Measurements from ENCODE around the gene KRT86. TPM values are rescaled to one million over a fixed set of nuclear protein-coding genes. Genes with fewer than 3 reads are reported as not detected.

The KRT86 gene
- 0.28 and 0.34 TPM in 2 replicates for total RNA-seq

DNA sequence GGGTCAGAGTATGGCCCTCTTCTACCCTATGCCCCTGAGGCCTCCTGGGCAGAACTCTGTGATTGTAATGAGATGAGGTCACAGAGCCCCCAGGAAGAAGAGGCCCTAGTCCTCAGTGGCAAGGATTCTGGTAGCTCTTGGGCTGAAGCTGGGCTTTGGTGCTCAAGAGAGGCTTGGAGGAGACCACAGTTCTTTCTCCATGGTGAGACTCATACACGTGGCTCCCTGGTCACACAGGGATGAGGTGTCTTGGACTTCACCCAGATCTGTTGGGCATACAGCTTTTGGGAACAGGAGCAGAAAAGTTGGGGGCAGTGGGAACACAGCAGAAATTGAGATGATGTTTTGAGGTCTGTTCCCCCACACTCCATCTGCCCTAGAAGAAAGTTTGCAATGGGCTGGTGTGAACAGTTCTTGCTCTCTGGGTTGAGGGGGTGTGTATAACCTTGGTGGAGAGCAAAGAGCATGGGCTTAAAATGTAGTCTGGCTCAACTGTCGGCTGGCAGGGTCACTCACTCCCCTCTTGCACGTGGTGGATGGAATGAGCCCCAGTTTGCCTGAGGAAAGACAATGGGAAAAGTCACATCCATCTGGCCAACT is at the start of gene KRT86:
TSS of gene KRT86 (plus strand) at position 125 of the 600 bp plus-strand sequence. CDS start 27,272 bp downstream, outside the sequence.
- intact Hi-C loops (cut with micrococcal nuclease): loop anchor here (5.0 kb wide), 1 partner anchor 52 kb away; no protein-coding TSS in a partner anchor
- H3K36me3 Mint-ChIP-seq (ENCODE audit: low read depth): no peaks in the 10 kb centered on the region
- no peak within 1 kb of the TSS for H3K27ac Mint-ChIP-seq
- H3K4me3 Mint-ChIP-seq (ENCODE audit: low read depth): no peak within 1 kb of the TSS
- peaks cover 3% of the 10 kb centered on the region for H3K4me1 Mint-ChIP-seq (ENCODE audit: low read depth)
- H3K9me3 Mint-ChIP-seq: no peaks in the 10 kb centered on the region
- no peak for DNase-seq (ENCODE audit: low spot score)
- peaks cover 48% of the 10 kb centered on the region for H3K27me3 Mint-ChIP-seq (ENCODE audit: low read depth)

DNA sequence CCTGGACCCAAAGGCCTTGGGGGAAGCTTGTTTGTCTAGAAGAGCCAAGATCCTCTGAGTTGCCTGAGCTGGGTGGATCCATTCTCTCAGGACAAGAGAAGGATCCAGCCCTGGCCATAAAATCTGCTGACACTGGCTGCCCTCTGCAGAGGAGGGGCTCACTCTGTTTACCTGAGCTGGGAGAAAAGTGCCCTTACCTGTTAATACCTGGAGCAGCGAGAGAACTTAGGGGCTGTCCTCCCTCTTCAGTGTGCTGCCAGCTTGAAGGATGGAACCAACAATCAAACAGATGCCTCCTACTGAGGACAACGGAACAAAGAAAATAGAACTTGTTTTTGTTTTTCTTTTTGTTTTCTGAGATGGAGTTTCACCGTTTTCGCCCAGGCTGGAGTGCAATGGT is 48.7 kb upstream of the KRT86 start:
- no peak overlapping the region for H3K4me3 Mint-ChIP-seq (ENCODE audit: low read depth)
- H3K27me3 Mint-ChIP-seq (ENCODE audit: low read depth): peaks cover 53% of the 10 kb centered on the region
- no peaks in the 10 kb centered on the region for H3K9me3 Mint-ChIP-seq
- H3K4me1 Mint-ChIP-seq (ENCODE audit: low read depth): peaks cover 4% of the 10 kb centered on the region
- no peak for DNase-seq (ENCODE audit: low spot score)
- H3K36me3 Mint-ChIP-seq (ENCODE audit: low read depth): no peaks in the 10 kb centered on the region
- H3K27ac Mint-ChIP-seq: no peak overlapping the region
- intact Hi-C loops (cut with micrococcal nuclease): no loop called here

DNA sequence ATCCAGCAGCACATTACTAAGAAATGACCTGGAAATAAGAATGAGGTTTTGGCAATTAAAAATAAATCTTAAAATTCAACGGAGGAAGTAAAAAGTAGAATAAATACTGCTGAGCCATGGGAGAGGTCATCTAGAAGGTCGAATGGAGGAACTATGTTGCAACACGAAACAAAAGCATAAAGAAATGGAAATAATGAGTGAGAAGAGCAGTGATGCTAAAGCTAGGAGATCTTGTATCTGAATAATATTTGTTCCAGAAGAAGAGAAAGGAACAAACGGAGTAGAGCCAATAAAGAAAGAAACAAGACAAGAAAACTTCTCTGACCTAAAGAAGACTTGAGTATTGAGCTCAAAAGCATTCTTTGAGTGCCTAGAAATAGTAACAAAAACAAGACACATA is 48.0 kb upstream of the KRT86 start:
- peaks cover 52% of the 10 kb centered on the region for H3K27me3 Mint-ChIP-seq (ENCODE audit: low read depth)
- DNase-seq (ENCODE audit: low spot score): no peak
- H3K4me1 Mint-ChIP-seq (ENCODE audit: low read depth): peaks cover 4% of the 10 kb centered on the region
- H3K4me3 Mint-ChIP-seq (ENCODE audit: low read depth): no peak overlapping the region
- no peaks in the 10 kb centered on the region for H3K9me3 Mint-ChIP-seq
- intact Hi-C loops (cut with micrococcal nuclease): no loop called here
- no peaks in the 10 kb centered on the region for H3K36me3 Mint-ChIP-seq (ENCODE audit: low read depth)
- no peak overlapping the region for H3K27ac Mint-ChIP-seq

DNA sequence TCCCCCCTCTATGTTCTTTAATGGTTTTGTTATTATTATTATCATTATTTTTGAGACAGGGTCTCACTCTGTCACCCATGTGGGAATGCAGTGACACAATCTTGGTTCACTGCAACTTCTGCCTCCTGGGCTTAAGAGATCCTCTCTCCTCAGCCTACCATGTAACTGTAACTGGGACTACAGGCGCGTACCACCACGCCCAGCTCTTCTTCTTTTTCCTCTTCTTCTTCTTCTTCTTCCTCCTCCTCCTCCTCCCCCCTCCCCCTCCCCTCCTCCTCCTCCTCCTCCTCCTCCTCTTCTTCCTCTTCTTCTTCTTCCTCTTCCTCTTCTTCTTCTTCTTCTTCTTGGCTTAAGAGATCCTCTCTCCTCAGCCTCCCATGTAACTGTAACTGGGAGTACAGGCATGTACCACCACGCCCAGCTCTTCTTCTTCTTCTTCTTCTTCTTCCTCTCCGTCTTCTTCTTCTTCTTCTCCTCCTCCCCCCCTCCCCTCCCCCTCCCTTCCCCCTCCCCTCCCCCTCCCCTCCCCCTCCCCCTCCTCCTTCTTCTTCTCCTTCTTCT is 46.8 kb upstream of the KRT86 start:
- H3K4me3 Mint-ChIP-seq (ENCODE audit: low read depth): no peak overlapping the region
- H3K27ac Mint-ChIP-seq: no peak overlapping the region
- peaks cover 64% of the 10 kb centered on the region for H3K27me3 Mint-ChIP-seq (ENCODE audit: low read depth)
- no peaks in the 10 kb centered on the region for H3K36me3 Mint-ChIP-seq (ENCODE audit: low read depth)
- no peaks in the 10 kb centered on the region for H3K4me1 Mint-ChIP-seq (ENCODE audit: low read depth)
- no peak for DNase-seq (ENCODE audit: low spot score)
- H3K9me3 Mint-ChIP-seq: no peaks in the 10 kb centered on the region
- intact Hi-C loops (cut with micrococcal nuclease): no loop called here

DNA sequence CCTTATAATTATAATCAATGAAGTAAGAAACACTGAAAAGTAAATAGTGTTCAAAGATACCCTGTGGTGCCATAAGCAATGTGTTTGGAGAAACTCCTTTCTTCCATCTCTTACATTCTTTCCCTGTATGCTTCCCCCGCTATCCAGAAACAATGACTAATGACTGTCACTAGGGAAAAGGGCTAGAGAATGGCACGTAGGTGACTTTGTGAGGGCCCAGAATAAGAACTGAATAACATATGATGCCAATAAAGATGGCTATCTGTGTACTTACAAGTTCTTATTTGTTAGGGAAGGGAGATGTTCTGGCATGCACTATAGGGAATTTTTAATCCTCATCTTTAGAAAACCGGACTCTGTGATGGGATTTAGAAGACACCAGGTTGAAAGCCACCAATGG is 46.1 kb upstream of the KRT86 start:
- Mint-ChIP-seq H3K4me3 (ENCODE audit: low read depth) (no peak overlapping the region), H3K4me1 (ENCODE audit: low read depth) (no peaks in the 10 kb centered on the region), H3K27me3 (ENCODE audit: low read depth) (peaks cover 63% of the 10 kb centered on the region), H3K9me3 (no peaks in the 10 kb centered on the region), H3K27ac (no peak overlapping the region), H3K36me3 (ENCODE audit: low read depth) (no peaks in the 10 kb centered on the region)
- intact Hi-C loops (cut with micrococcal nuclease): no loop called here
- DNase-seq (ENCODE audit: low spot score): no peak

DNA sequence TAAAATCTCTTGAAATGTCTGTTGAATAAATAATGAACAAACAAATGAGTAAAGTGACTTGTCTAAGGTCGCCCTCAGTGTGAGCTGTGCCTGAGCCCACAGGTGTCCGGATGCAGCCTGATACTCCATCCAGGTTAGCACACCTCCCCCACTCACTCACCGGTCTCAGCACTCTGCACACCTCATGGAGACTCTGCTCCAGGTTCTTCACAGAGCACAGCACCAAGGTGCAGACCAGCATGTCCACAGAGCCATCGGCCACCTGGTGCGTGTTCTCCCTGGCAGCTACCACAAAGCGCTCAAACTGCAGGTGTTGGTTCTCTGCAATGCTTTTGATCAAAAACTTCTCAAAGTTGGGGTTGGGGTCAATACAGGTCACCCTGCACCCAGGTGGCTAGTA is 45.5 kb upstream of the KRT86 start:
- no peaks in the 10 kb centered on the region for H3K4me1 Mint-ChIP-seq (ENCODE audit: low read depth)
- H3K27ac Mint-ChIP-seq: no peak overlapping the region
- no peaks in the 10 kb centered on the region for H3K36me3 Mint-ChIP-seq (ENCODE audit: low read depth)
- H3K4me3 Mint-ChIP-seq (ENCODE audit: low read depth): no peak overlapping the region
- H3K27me3 Mint-ChIP-seq (ENCODE audit: low read depth): peaks cover 63% of the 10 kb centered on the region
- intact Hi-C loops (cut with micrococcal nuclease): no loop called here
- DNase-seq (ENCODE audit: low spot score): no peak
- H3K9me3 Mint-ChIP-seq: no peaks in the 10 kb centered on the region

DNA sequence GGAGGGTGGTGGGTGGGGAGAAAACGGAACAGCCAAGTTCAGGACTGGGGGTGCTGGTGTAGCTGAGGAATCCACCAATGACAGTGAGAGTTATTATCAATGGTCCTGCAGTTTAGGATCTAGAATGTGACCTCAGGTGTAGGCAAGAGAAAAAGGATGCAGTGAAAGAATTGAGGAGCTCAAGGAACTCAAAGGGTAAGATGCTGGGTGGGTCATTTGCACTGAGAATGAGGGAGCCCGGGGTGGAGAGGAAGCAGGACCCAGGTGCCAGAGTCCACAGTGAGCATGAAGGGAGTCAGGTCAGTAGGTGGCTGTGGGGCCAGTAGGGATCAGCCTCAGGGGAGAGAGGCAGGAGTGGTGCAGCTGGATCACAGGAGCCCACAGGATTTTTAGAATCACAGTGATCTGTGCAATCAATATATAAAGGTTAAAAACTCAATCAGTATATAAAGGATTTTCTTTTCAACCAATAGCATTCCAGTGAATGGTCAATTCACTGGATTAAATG is 44.6 kb upstream of the KRT86 start:
- Mint-ChIP-seq H3K4me3 (ENCODE audit: low read depth) (no peak overlapping the region), H3K4me1 (ENCODE audit: low read depth) (no peaks in the 10 kb centered on the region)

DNA sequence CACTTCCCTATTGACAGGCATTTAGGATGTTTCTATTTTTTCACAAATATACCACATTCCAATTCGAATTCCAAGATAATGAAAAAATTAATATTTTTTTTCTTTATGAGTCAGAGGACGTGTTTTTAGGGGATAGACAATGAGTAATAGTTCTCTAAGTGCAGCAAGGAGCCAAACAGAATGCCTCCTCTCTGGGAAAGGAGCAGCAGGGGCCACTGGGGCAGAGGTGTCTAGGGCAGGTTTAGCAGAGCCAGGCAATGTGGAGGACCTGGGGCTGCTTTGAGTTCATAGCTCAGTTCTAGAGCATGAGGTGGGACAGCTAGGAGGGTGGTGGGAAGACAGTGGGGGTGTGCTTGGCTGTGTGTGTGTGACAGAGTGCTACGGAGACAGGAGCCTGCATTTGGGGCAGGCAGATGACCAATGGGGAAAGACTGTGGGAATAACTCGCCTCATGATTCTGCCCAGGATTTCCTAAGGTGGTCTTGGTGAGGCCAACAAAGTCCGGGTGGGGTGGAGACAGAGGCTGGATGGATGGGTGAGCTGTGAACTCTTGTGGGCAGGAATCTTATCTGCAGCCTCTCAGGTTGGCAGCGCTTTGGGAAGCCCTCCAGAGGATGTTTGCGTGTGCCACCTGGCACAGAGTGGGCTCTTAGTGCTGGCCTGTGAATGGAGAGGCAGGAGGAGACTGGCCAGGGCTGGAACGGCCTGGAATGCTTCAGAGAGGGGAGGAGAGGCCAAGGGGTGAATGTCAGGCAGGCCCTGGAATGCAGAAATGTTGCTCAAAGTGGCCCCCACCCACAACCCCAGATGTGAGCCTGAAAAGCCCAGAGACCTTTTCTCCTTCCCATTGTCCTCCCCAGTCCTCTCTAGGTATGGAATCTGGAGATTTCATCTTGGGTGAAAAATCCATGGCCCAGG is 43.8 kb upstream of the KRT86 start:
- H3K27me3 Mint-ChIP-seq (ENCODE audit: low read depth): peaks cover 61% of the 10 kb centered on the region
- H3K27ac Mint-ChIP-seq: no peak overlapping the region
- H3K4me1 Mint-ChIP-seq (ENCODE audit: low read depth): no peaks in the 10 kb centered on the region
- intact Hi-C loops (cut with micrococcal nuclease): no loop called here
- no peaks in the 10 kb centered on the region for H3K36me3 Mint-ChIP-seq (ENCODE audit: low read depth)
- no peak for DNase-seq (ENCODE audit: low spot score)
- no peaks in the 10 kb centered on the region for H3K9me3 Mint-ChIP-seq
- no peak overlapping the region for H3K4me3 Mint-ChIP-seq (ENCODE audit: low read depth)

More for the DNA sequence above, 44.6 kb upstream of the KRT86 start:
- H3K36me3 Mint-ChIP-seq (ENCODE audit: low read depth): no peaks in the 10 kb centered on the region
- H3K9me3 Mint-ChIP-seq: no peaks in the 10 kb centered on the region
- H3K27ac Mint-ChIP-seq: no peak overlapping the region
- H3K27me3 Mint-ChIP-seq (ENCODE audit: low read depth): peaks cover 62% of the 10 kb centered on the region
- DNase-seq (ENCODE audit: low spot score): no peak
- intact Hi-C loops (cut with micrococcal nuclease): no loop called here

DNA sequence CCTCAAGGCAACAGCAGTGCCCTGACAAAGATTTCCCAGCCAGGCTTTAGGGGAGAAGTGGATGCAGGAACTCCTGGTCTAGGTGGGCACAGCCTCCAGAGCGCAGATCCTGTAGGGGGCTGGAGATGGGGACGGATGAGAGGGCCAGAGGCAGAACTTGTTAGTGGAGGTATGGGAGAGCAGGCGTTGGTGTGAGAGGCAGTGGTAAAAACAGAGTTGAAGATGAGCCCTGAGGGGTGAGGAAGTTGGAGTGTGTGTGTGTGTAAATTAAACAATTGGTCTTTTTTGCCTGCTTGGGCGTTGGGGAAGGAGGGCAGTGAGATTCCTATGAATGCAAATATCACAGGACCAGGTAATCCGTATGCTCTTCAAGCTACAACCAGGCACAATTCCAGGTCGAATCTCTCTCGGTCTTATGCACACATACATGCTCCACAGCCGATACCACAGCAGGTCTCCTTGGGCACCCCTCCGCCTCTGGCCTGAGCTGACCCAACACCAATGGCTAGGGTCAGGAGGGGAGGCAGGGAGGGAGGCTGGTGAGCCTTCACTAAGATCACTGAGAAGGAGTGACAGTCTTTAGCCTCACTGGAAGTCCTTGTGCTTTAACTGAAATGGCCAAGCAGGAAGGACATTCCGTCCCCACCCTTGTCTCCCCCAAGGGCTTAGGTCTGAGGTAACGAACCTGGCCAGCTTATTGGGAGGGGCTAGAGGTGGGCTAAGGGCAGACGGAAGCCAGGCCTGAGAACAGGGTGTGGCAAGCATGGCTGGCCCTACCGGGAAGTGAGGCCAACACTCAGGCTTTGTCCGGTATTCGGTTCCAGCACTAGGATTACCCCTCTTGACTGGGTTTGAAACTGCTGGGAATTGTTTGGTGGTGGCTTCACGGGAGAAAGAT is 42.9 kb upstream of the KRT86 start:
- H3K36me3 Mint-ChIP-seq (ENCODE audit: low read depth): no peaks in the 10 kb centered on the region
- H3K4me3 Mint-ChIP-seq (ENCODE audit: low read depth): no peak overlapping the region
- no peak for DNase-seq (ENCODE audit: low spot score)
- H3K27ac Mint-ChIP-seq: no peak overlapping the region
- H3K4me1 Mint-ChIP-seq (ENCODE audit: low read depth): no peaks in the 10 kb centered on the region
- peaks cover 55% of the 10 kb centered on the region for H3K27me3 Mint-ChIP-seq (ENCODE audit: low read depth)
- intact Hi-C loops (cut with micrococcal nuclease): no loop called here
- H3K9me3 Mint-ChIP-seq: no peaks in the 10 kb centered on the region

DNA sequence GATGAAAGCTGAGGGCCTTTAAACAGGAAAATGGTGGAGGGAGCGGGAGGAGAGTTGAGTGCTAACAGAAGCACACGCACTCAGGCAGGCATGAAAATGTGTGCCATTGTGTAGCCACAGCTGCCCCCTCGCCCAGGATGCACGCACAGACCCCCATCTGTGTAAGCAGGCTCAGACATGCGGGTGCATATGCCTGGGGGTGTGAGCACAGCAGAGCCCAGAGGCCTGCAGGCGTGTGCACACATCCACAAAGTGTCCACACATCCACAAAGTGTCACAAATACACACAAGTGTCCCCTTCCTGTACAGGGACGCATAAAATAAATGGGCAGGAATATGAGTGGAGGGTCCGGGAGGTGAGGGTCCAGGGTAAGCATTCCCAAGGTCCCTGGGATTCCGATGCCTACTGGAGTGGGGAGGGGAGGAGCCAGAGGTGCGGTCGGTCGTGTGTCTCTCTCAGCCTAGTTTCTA is 42.2 kb upstream of the KRT86 start:
- Mint-ChIP-seq H3K4me3 (ENCODE audit: low read depth) (no peak overlapping the region), H3K36me3 (ENCODE audit: low read depth) (no peaks in the 10 kb centered on the region), H3K9me3 (no peaks in the 10 kb centered on the region), H3K27ac (no peak overlapping the region), H3K4me1 (ENCODE audit: low read depth) (no peaks in the 10 kb centered on the region), H3K27me3 (ENCODE audit: low read depth) (peaks cover 49% of the 10 kb centered on the region)
- intact Hi-C loops (cut with micrococcal nuclease): no loop called here
- DNase-seq (ENCODE audit: low spot score): no peak

DNA sequence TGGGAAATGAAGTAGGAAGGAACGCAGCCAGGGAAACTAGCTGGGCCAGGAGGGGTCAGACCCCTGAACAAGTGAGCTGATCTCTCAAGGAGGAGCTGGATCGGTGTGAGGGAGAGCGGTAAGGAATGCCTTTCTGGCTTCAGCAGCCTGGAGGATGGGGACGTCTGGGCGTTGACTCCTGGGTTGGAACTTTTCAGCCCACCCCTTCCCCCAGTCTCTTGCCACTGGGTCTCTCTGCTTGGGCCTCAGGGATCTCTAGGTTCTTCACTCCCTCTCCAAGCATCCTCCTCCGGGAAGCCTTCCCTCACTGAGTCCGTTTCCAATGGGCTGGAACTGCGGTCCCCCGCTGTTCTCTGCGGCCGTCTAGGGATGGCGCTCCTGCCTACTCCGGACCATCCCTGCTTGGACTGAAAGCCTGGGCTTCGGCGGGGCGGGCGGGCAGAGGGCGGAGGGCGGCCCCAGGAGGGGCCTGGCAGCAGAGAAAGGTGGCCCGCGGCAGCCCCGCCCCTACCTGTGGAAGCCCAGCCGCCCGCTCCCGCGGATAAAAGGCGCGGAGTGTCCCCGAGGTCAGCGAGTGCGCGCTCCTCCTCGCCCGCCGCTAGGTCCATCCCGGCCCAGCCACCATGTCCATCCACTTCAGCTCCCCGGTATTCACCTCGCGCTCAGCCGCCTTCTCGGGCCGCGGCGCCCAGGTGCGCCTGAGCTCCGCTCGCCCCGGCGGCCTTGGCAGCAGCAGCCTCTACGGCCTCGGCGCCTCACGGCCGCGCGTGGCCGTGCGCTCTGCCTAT is 41.6 kb upstream of the KRT86 start, which contains the start of gene KRT7:
TSS of gene KRT7 (plus strand) at position 570 of the 788 bp plus-strand sequence. CDS start at position 624, 54 bp downstream.
- Mint-ChIP-seq H3K36me3 (ENCODE audit: low read depth) (no peaks in the 10 kb centered on the region), H3K4me1 (ENCODE audit: low read depth) (no peaks in the 10 kb centered on the region), H3K27me3 (ENCODE audit: low read depth) (peaks cover 46% of the 10 kb centered on the region), H3K4me3 (ENCODE audit: low read depth) (no peak within 1 kb of the TSS), H3K9me3 (no peaks in the 10 kb centered on the region), H3K27ac (no peak within 1 kb of the TSS)
- no peak for DNase-seq (ENCODE audit: low spot score)
- intact Hi-C loops (cut with micrococcal nuclease): no loop called here
